Hepatocyte (in vitro differentiated cells): ENCODE measurements around the gene CCL24. TPM values are rescaled to one million over a fixed set of nuclear protein-coding genes. Genes with fewer than 3 reads are reported as not detected.

Experiments
- DNase-seq: peaks from one replicate; pipeline ENCODE4 v3.0.0-alpha.2; 2016; ENCODE audit warnings: low spot score
- H2AFZ ChIP-seq: fragments of 200-600 bp; sonication (generic); 2 replicates; pipeline ENCODE4 v1.6.0; 2016; ENCODE audit warnings: antibody characterized with exemption, mild to moderate bottlenecking
- H3K27ac ChIP-seq: fragments of 200-600 bp; sonication (generic); 2 replicates; pipeline ENCODE4 v1.5.1; 2016; ENCODE audit warnings: mild to moderate bottlenecking
- H3K27me3 ChIP-seq: fragments of 200-600 bp; sonication (generic); 2 replicates; pipeline ENCODE4 v1.6.1; 2016
- H3K36me3 ChIP-seq: fragments of 200-600 bp; sonication (generic); replicated peaks from 2 replicates; pipeline ENCODE4 v1.5.1; 2016; ENCODE audit warnings: low read depth; ENCODE audit not compliant: insufficient read depth
- H3K4me1 ChIP-seq: fragments of 200-600 bp; sonication (generic); 2 replicates; pipeline ENCODE4 v1.5.1; 2016; ENCODE audit warnings: mild to moderate bottlenecking, moderate library complexity; ENCODE audit not compliant: insufficient read depth
- H3K4me2 ChIP-seq: fragments of 200-600 bp; sonication (generic); 2 replicates; pipeline ENCODE4 v1.6.0; 2016
- H3K4me3 ChIP-seq: fragments of 200-600 bp; sonication (generic); 2 replicates; pipeline ENCODE4 v1.5.1; 2016; ENCODE audit warnings: mild to moderate bottlenecking
- H3K79me2 ChIP-seq: fragments of 200-600 bp; sonication (generic); 2 replicates; pipeline ENCODE4 v1.6.0; 2017; ENCODE audit warnings: mild to moderate bottlenecking
- H3K9me2 ChIP-seq: fragments of 200-600 bp; sonication (generic); replicated peaks from 2 replicates; pipeline ENCODE4 v1.6.0; 2017; ENCODE audit warnings: mild to moderate bottlenecking; ENCODE audit not compliant: insufficient read depth
- H3K9me3 ChIP-seq: fragments of 200-600 bp; sonication (generic); 2 replicates; pipeline ENCODE4 v1.5.1; 2016; ENCODE audit warnings: low read depth, mild to moderate bottlenecking
- H4K20me1 ChIP-seq: fragments of 200-600 bp; sonication (generic); 2 replicates; pipeline ENCODE4 v1.6.0; 2016; ENCODE audit warnings: mild to moderate bottlenecking; ENCODE audit not compliant: insufficient read depth, poor library complexity, severe bottlenecking
- EZH2 ChIP-seq: fragments of 200-600 bp; sonication (generic); IDR thresholded peaks from 2 replicates; pipeline ENCODE4 v1.6.1; 2016; ENCODE audit warnings: antibody characterized with exemption, mild to moderate bottlenecking, borderline replicate concordance
- EZH2phosphoT487 ChIP-seq: fragments of 200-600 bp; sonication (generic); IDR thresholded peaks from one replicate; pipeline ENCODE4 v1.6.1; 2018; ENCODE audit warnings: antibody characterized with exemption, mild to moderate bottlenecking, low read depth, moderate library complexity; ENCODE audit not compliant: unreplicated experiment, severe bottlenecking
- WGBS: methylation state at CpG from one replicate; pipeline ENCODE4 v1.1.6; 2016; ENCODE audit warnings: low lambda C conversion rate; ENCODE audit errors: missing lambda C conversion rate; 5-methylcytosine and 5-hydroxymethylcytosine counted together
- polyA plus RNA-seq: library from polyadenylated mRNA; unstranded; fragments of >200 nt; fragmentation: Nextera tagmentation; extraction: Ambion mirVana; gene quantifications from 2 replicates; pipeline ENCODE4 v1.2.1, GENCODE V29; 2016
- total RNA-seq: library from RNA; depleted of rRNA; stranded (reverse); fragments of >200 nt; gene quantifications from 2 replicates; pipeline ENCODE4 v1.2.3, GENCODE V29; 2014
- TF ChIP-seq, protein P1 (sequence below): fragments of 200-600 bp; sonication (generic); IDR thresholded peaks from 2 replicates; pipeline ENCODE4 v1.5.1; 2016; ENCODE audit warnings: antibody characterized with exemption, mild to moderate bottlenecking; ENCODE audit not compliant: poor library complexity

The CCL24 gene
- total and polyA plus RNA-seq, 2 experiments from 2014 or later = not detected

DNA sequence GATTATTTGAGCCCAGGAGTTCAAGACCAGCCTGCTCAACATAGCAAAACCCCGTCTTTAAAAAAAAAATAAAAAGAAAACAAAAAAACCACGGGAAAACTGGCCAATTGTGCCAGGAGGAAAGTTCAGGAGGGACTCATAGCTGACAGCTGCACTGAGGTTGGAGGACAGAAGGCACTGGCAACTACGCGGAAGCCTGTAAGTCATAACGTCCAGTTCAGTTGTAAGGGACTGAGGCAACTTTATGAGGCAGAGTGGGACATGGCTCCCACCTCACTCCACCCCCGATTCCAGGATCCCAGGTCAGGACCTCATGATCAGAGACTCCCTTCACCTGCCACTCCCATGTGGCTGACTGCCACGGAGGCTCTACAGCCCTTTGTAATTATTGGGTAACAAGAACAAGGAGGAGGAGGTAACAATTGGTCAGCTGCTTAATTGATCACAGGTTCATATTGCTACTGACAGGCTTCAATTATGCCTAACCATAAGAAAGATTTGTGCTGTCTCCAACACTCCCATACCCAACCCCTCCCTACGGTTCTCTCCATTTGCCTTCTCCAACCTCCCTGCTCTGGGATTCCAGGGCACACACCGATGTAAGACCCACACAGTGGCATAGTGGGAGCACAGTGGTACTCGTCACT, 1.9 kb upstream of the CCL24 start:
- no peak overlapping the region for H3K27ac ChIP-seq
- H2AFZ ChIP-seq = no peak overlapping the region
- no peak overlapping the region for H3K4me3 ChIP-seq
- H3K4me1 ChIP-seq = no peaks in the 10 kb centered on the region
- TF ChIP-seq EZH2 (no peak), EZH2phosphoT487 (no peak)
- TF ChIP-seq, protein P1, sequence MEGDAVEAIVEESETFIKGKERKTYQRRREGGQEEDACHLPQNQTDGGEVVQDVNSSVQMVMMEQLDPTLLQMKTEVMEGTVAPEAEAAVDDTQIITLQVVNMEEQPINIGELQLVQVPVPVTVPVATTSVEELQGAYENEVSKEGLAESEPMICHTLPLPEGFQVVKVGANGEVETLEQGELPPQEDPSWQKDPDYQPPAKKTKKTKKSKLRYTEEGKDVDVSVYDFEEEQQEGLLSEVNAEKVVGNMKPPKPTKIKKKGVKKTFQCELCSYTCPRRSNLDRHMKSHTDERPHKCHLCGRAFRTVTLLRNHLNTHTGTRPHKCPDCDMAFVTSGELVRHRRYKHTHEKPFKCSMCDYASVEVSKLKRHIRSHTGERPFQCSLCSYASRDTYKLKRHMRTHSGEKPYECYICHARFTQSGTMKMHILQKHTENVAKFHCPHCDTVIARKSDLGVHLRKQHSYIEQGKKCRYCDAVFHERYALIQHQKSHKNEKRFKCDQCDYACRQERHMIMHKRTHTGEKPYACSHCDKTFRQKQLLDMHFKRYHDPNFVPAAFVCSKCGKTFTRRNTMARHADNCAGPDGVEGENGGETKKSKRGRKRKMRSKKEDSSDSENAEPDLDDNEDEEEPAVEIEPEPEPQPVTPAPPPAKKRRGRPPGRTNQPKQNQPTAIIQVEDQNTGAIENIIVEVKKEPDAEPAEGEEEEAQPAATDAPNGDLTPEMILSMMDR = no peak
- no peaks in the 10 kb centered on the region for H3K9me3 ChIP-seq
- no peaks in the 10 kb centered on the region for H4K20me1 ChIP-seq
- no peak for DNase-seq
- no peaks in the 10 kb centered on the region for H3K79me2 ChIP-seq
- no peaks in the 10 kb centered on the region for H3K36me3 ChIP-seq
- H3K4me2 ChIP-seq = no peak overlapping the region
- H3K9me2 ChIP-seq = no peaks in the 10 kb centered on the region
- WGBS = 81% methylated on average over 10 of the region's 10 CpGs
- H3K27me3 ChIP-seq = no peaks in the 10 kb centered on the region

DNA sequence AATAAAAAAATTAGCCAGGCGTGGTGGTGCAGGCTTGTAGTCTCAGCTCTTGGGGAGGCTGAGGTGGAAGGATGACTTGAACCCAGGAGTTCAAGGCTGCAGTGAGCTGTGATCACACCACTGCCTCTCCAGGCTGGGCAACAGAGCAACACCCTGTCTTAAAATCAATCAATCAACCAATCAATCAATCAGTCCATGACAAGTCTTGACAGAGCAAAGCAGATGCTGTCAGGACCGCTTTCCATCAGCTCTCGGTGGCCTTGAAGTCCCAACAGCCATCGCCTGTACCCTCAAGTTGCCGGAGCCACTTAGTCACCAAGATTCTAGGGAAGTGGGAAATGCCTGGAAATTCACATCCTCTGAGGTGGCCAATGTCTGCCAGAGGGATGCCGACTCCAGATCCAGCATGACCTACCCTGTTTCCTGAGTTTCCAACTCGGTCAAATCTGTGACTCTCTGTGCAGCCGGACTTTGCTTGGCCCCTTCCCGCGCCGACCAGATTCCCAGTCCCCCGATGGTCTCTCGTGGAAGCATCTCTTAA, 871 bp upstream of the CCL24 start:
- Histone ChIP-seq H3K9me2 (no peaks in the 10 kb centered on the region), H3K4me3 (no peak overlapping the region), H4K20me1 (no peaks in the 10 kb centered on the region), H3K4me2 (no peak overlapping the region), H3K79me2 (no peaks in the 10 kb centered on the region), H3K27me3 (no peaks in the 10 kb centered on the region), H2AFZ (no peak overlapping the region), H3K9me3 (no peaks in the 10 kb centered on the region), H3K4me1 (no peaks in the 10 kb centered on the region), H3K36me3 (no peaks in the 10 kb centered on the region), H3K27ac (no peak overlapping the region)
- DNase-seq = no peak
- TF ChIP-seq, protein P1 = no peak
- TF ChIP-seq EZH2phosphoT487 (no peak), EZH2 (no peak)
- WGBS = 88% methylated on average over 13 of the region's 13 CpGs

DNA sequence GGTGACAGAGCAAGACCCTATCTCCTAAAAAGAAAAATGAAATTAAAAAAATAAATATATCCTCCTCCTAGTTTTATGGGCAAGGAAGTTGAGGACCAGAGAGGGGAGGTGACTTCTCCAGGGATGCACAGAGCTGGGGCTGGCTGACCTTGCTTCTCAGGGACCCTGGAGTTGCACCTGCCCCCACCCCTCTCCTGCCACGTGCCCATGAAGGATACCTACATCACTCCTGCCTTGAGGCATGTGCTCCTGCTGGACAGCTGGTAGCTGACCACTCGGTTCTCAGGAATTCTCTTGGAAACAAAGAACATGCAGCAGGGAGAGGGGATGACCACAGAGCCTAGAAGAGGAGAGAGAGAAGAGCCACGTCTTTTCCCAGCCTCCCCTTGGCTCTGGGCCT, 522 bp downstream of the CCL24 start:
- H3K79me2 ChIP-seq = no peaks in the 10 kb centered on the region
- no peaks in the 10 kb centered on the region for H3K4me1 ChIP-seq
- H3K27ac ChIP-seq = no peak overlapping the region
- H4K20me1 ChIP-seq = no peaks in the 10 kb centered on the region
- no peak for TF ChIP-seq EZH2
- TF ChIP-seq, protein P1 = no peak
- no peaks in the 10 kb centered on the region for H3K27me3 ChIP-seq
- no peak overlapping the region for H2AFZ ChIP-seq
- 57% methylated on average over 2 of the region's 3 CpGs for WGBS
- H3K4me3 ChIP-seq = no peak overlapping the region
- no peak overlapping the region for H3K4me2 ChIP-seq
- DNase-seq = no peak
- no peaks in the 10 kb centered on the region for H3K9me3 ChIP-seq
- no peaks in the 10 kb centered on the region for H3K36me3 ChIP-seq
- no peaks in the 10 kb centered on the region for H3K9me2 ChIP-seq
